IPS-18a (cell line): ENCODE data around the gene EXOC4.

ENCODE experiments used
- H3K27ac ChIP-seq: one replicate; pipeline ENCODE4 v1.5.1; 2013; ENCODE audit warnings: low read length
- H3K27me3 ChIP-seq: one replicate; pipeline ENCODE4 v1.6.1; 2013; ENCODE audit warnings: mild to moderate bottlenecking, low read length; ENCODE audit not compliant: control insufficient read depth, insufficient read depth
- H3K36me3 ChIP-seq: one replicate; pipeline ENCODE4 v1.6.1; 2013; ENCODE audit warnings: low read depth, low read length; ENCODE audit not compliant: control insufficient read depth
- H3K4me1 ChIP-seq: one replicate; pipeline ENCODE4 v1.6.1; 2013; ENCODE audit warnings: low read depth, low read length; ENCODE audit not compliant: control insufficient read depth
- H3K4me3 ChIP-seq: one replicate; pipeline ENCODE4 v1.5.1; 2013; ENCODE audit warnings: low read length
- H3K9ac ChIP-seq: one replicate; pipeline ENCODE4 v1.6.1; 2013; ENCODE audit warnings: mild to moderate bottlenecking, low read length, moderate library complexity
- H3K9me3 ChIP-seq: one replicate; pipeline ENCODE4 v1.6.1; 2013; ENCODE audit warnings: low read depth, low read length; ENCODE audit not compliant: control insufficient read depth

The EXOC4 gene

GRCh38 chr7:133518718-133519117 lies 265.8 kb downstream of the EXOC4 start:
- Histone ChIP-seq H3K4me3 (no peak overlapping the region), H3K9me3 (no peaks in the 10 kb centered on the region), H3K9ac (no peak overlapping the region), H3K4me1 (peaks cover 3% of the 10 kb centered on the region), H3K27me3 (no peaks in the 10 kb centered on the region), H3K27ac (no peak overlapping the region), H3K36me3 (no peaks in the 10 kb centered on the region)

GRCh38 chr7:133520248-133520647 lies 267.4 kb downstream of the EXOC4 start:
- no peak overlapping the region for H3K4me3 ChIP-seq

GRCh38 chr7:133522501-133522900 lies 269.6 kb downstream of the EXOC4 start:
- H3K9me3 ChIP-seq = no peaks in the 10 kb centered on the region

More at GRCh38 chr7:133520248-133520647, 267.4 kb downstream of the EXOC4 start:
- H3K27ac ChIP-seq = no peak overlapping the region
- H3K9ac ChIP-seq = no peak overlapping the region
- H3K9me3 ChIP-seq = no peaks in the 10 kb centered on the region
- no peaks in the 10 kb centered on the region for H3K27me3 ChIP-seq
- peaks cover 3% of the 10 kb centered on the region for H3K4me1 ChIP-seq
- H3K36me3 ChIP-seq = no peaks in the 10 kb centered on the region

GRCh38 chr7:133528796-133529195 lies 275.9 kb downstream of the EXOC4 start:
- no peak overlapping the region for H3K4me3 ChIP-seq
- H3K9ac ChIP-seq = no peak overlapping the region
- no peak overlapping the region for H3K27ac ChIP-seq
- no peaks in the 10 kb centered on the region for H3K27me3 ChIP-seq
- H3K9me3 ChIP-seq = no peaks in the 10 kb centered on the region
- no peaks in the 10 kb centered on the region for H3K36me3 ChIP-seq
- H3K4me1 ChIP-seq = peaks cover 14% of the 10 kb centered on the region

More at GRCh38 chr7:133522501-133522900, 269.6 kb downstream of the EXOC4 start:
- Histone ChIP-seq H3K4me1 (peaks cover 3% of the 10 kb centered on the region), H3K9ac (no peak overlapping the region), H3K27me3 (no peaks in the 10 kb centered on the region), H3K4me3 (no peak overlapping the region), H3K27ac (no peak overlapping the region), H3K36me3 (no peaks in the 10 kb centered on the region)

DNA sequence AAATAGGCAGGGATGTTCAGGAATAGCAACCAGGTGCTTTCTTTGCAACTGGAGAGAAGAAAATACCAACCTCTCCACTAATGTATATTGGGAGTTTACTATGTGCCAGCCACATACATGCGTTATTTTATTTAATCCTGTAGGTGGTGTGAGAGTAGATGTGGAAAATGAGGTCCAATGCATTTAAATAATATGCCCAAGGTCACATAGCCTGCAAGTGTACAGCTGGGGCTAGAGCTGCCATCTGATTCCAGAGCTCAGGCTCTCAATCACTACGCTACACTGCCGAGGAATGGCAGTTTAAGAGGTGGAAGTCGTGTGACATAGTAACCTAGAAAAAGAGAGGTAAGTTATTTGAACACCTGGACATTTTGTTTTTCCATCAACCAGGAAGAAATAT lies 277.0 kb downstream of the EXOC4 start:
- H3K9me3 ChIP-seq = no peaks in the 10 kb centered on the region
- peaks cover 14% of the 10 kb centered on the region for H3K4me1 ChIP-seq
- H3K36me3 ChIP-seq = no peaks in the 10 kb centered on the region
- H3K4me3 ChIP-seq = no peak overlapping the region
- no peak overlapping the region for H3K9ac ChIP-seq
- H3K27me3 ChIP-seq = no peaks in the 10 kb centered on the region
- H3K27ac ChIP-seq = no peak overlapping the region

DNA sequence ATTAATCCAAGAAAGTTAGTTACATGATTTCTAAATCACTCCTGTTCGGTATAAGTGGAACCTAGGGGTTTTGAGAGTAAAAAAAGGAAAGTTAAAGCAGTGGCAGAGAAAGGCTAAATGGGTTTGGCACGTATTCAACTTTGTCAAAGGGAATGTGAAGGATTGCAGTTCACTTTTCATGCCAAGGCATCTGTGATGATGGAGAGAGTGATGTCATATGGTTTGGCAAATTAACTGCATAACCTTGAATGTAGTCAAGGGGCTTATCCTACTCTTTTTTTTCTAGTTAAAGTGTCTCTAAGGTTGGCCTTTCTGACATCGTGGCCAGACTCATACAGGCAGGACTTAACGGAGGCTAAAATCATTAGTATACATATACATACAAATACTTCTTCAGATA lies 277.8 kb downstream of the EXOC4 start:
- Histone ChIP-seq H3K9me3 (no peaks in the 10 kb centered on the region), H3K4me3 (no peak overlapping the region), H3K9ac (no peak overlapping the region), H3K36me3 (no peaks in the 10 kb centered on the region), H3K4me1 (peaks cover 14% of the 10 kb centered on the region), H3K27me3 (no peaks in the 10 kb centered on the region), H3K27ac (no peak overlapping the region)

GRCh38 chr7:133534816-133535215 lies 281.9 kb downstream of the EXOC4 start:
- Histone ChIP-seq H3K4me1 (no peaks in the 10 kb centered on the region), H3K27ac (no peak overlapping the region), H3K9ac (no peak overlapping the region), H3K4me3 (no peak overlapping the region), H3K27me3 (no peaks in the 10 kb centered on the region), H3K36me3 (no peaks in the 10 kb centered on the region), H3K9me3 (no peaks in the 10 kb centered on the region)

DNA sequence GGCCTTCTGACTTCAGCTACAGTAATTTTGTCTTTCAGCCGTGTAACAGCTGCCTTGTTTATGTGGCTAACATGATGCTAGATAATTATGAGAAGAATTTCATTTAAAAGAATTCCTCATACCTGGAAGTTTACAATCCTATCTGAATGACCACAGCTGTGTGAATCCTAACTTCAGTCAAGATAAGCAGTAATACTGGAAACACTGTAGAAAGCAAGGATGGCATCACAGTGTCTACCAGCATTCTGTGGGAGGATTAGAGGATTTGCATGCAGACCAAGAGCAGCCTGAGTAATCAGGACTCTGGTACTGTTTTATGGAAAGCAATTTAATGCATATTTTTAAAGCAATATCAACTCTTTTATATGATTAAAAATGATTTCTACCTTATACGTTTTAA lies 282.4 kb downstream of the EXOC4 start:
- no peaks in the 10 kb centered on the region for H3K27me3 ChIP-seq
- H3K4me1 ChIP-seq = peaks cover 5% of the 10 kb centered on the region
- H3K9me3 ChIP-seq = no peaks in the 10 kb centered on the region
- H3K36me3 ChIP-seq = no peaks in the 10 kb centered on the region
- no peak overlapping the region for H3K4me3 ChIP-seq
- no peak overlapping the region for H3K27ac ChIP-seq
- H3K9ac ChIP-seq = no peak overlapping the region

GRCh38 chr7:133536450-133536849 lies 283.6 kb downstream of the EXOC4 start:
- no peak overlapping the region for H3K27ac ChIP-seq
- no peaks in the 10 kb centered on the region for H3K27me3 ChIP-seq
- H3K9ac ChIP-seq = no peak overlapping the region
- H3K9me3 ChIP-seq = no peaks in the 10 kb centered on the region
- no peaks in the 10 kb centered on the region for H3K36me3 ChIP-seq
- no peak overlapping the region for H3K4me3 ChIP-seq
- peaks cover 15% of the 10 kb centered on the region for H3K4me1 ChIP-seq

DNA sequence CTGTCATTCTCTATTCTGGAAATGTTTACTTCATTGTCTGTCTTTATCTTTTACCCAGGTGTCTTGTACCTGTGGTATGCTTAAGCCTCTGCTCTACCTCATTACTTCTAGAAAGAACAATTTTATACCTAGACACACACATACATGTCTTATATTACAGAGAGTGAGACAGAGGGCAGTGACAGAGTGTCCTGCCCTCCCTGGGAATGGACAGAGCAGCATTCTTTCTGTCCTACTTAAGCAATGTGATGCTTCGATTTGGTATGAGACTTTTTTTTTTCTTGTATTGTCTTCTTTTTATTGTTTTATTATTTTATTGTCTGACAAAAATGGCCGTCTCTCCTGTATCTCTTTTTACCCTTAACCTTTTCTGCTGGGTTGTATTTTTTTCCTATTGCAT lies 286.1 kb downstream of the EXOC4 start:
- Histone ChIP-seq H3K4me1 (peaks cover 15% of the 10 kb centered on the region), H3K9me3 (no peaks in the 10 kb centered on the region), H3K27ac (no peak overlapping the region), H3K9ac (no peak overlapping the region), H3K36me3 (no peaks in the 10 kb centered on the region), H3K4me3 (no peak overlapping the region), H3K27me3 (no peaks in the 10 kb centered on the region)

- no peaks in the 10 kb centered on the region for H3K9me3 ChIP-seq
- H3K36me3 ChIP-seq = no peaks in the 10 kb centered on the region
- no peaks in the 10 kb centered on the region for H3K27me3 ChIP-seq
- no peak overlapping the region for H3K4me3 ChIP-seq
- no peak overlapping the region for H3K9ac ChIP-seq
- no peak overlapping the region for H3K27ac ChIP-seq
- H3K4me1 ChIP-seq = peaks cover 15% of the 10 kb centered on the region
Measured at GRCh38 chr7:133540096-133540860, 287.4 kb downstream of the EXOC4 start.

DNA sequence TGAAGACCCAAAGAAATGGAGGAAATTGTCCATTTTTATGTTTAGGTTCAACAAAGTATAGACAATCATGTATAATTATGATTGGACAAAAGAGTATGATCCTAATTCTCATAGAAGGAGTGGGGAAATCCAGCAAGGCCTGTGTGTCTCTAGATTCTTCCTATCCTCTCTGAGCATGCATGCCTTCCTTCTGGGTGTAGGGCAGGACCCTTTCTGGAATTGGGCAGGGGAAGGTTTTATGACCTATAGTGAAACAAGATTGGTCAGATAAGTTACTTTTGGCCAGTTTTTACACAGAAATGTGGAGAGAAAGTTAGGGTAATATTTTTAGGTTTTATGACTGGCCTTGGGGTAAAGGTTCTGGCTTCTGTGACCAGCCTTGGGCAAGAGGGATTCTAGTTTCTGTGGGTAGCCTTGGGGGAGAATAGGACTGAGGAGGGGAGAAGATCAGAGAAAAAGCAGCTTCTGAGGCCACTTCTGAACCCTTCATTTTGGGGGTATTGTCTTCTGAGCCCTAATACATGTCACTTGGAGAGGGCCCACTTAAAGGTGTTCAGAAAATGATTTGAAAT lies 289.4 kb downstream of the EXOC4 start:
- Histone ChIP-seq H3K36me3 (no peaks in the 10 kb centered on the region), H3K9me3 (no peaks in the 10 kb centered on the region), H3K27me3 (no peaks in the 10 kb centered on the region), H3K9ac (no peak overlapping the region), H3K4me1 (peaks cover 15% of the 10 kb centered on the region), H3K4me3 (no peak overlapping the region), H3K27ac (no peak overlapping the region)
